ENCODE data around the gene NTM. TPM values are rescaled to one million over a fixed set of nuclear protein-coding genes. Genes with fewer than 3 reads are reported as not detected.

NTM gene
- total and polyA plus RNA-seq, 2 of the 8 experiments (the other 6 are each of a cell fraction or from before 2014, with no cell fraction given): 13.4 to 20.0 TPM

- TF ChIP-seq SIRT6 (IDR thresholded peaks at IDR 0.05; ENCODE audit: low read length) (no peak), ZNF274 (IDR thresholded peaks at IDR 0.05; ENCODE audit: borderline replicate concordance, extremely low read depth, low read length) (no peak), SP4 (IDR thresholded peaks at IDR 0.05; ENCODE audit: low read length) (no peak), SUZ12 (IDR thresholded peaks at IDR 0.05; ENCODE audit: low read length) (no peak)
These were observed 140.2 kb downstream of the NTM start (continued) for GRCh38 chr11:131510662-131511061.
